Activated CD8-positive, alpha-beta memory T cell treated with anti-CD3 and anti-CD28 coated beads, Interleukin-2, amount 50 U/mL, for 24 hours (primary cell): ENCODE measurements around the gene PIGS.

ENCODE experiments used
- DNase-seq: peaks from one replicate; pipeline ENCODE4 v3.0.0-alpha.2; 2020; ENCODE audit errors: extremely low read depth

The PIGS gene

GRCh38 chr17:28550858-28551257 lies 20.5 kb downstream of the PIGS start:
- DNase-seq: no peak

- no peak for DNase-seq
Measured at GRCh38 chr17:28549236-28550132, 21.8 kb downstream of the PIGS start.

GRCh38 chr17:28548417-28549130 lies 22.8 kb downstream of the PIGS start:
- DNase-seq: no peak

GRCh38 chr17:28547623-28548416 lies 23.5 kb downstream of the PIGS start:
- peak; percentile 44 for DNase-seq

- DNase-seq: no peak
Measured at GRCh38 chr17:28547096-28547622, 24.2 kb downstream of the PIGS start.

GRCh38 chr17:28545787-28546415 lies 25.4 kb downstream of the PIGS start:
- DNase-seq: no peak

- DNase-seq: no peak
Measured at GRCh38 chr17:28545141-28545503, 26.2 kb downstream of the PIGS start.

GRCh38 chr17:28544402-28545140 lies 26.8 kb downstream of the PIGS start:
- no peak for DNase-seq

- DNase-seq: no peak
Measured at GRCh38 chr17:28541439-28541838, 29.9 kb downstream of the PIGS start.

- DNase-seq: no peak
Measured at GRCh38 chr17:28540231-28540630, 31.1 kb downstream of the PIGS start.

GRCh38 chr17:28538296-28538895 lies 32.9 kb downstream of the PIGS start:
- DNase-seq: no peak

GRCh38 chr17:28537219-28537610 lies 34.1 kb downstream of the PIGS start:
- no peak for DNase-seq

GRCh38 chr17:28536532-28537218 lies 34.6 kb downstream of the PIGS start:
- DNase-seq: no peak

- DNase-seq: no peak
Measured at GRCh38 chr17:28534740-28535375, 36.5 kb downstream of the PIGS start.

- no peak for DNase-seq
Measured at GRCh38 chr17:28533091-28533807, 38.1 kb downstream of the PIGS start.

GRCh38 chr17:28532050-28532960 lies 39.0 kb downstream of the PIGS start:
- DNase-seq: no peak

- DNase-seq: no peak
Measured at GRCh38 chr17:28530926-28531325, 40.4 kb downstream of the PIGS start.

- DNase-seq: no peak
Measured at GRCh38 chr17:28530250-28530649, 41.1 kb downstream of the PIGS start.
